Diencephalon (tissue), 1 donor: ENCODE results near the gene DZIP1. TPM values are rescaled to one million over a fixed set of nuclear protein-coding genes. Genes with fewer than 3 reads are reported as not detected.

Experiments
- total RNA-seq: library from RNA; depleted of rRNA; stranded (reverse); fragments of >200 nt; gene quantifications from one replicate; pipeline ENCODE4 v1.2.3, GENCODE V29; 2014

DZIP1 gene
- total RNA-seq: 84.0 TPM

GRCh38 chr13:95644601-95645052, at the start of gene DZIP1:
TSS of gene DZIP1 (minus strand) at chr13:95644706. CDS start at chr13:95642029, 2,677 bp downstream.

GRCh38 chr13:95676762-95677563, 32.5 kb upstream of the DZIP1 start, which contains the start of gene DNAJC3:
TSS of gene DNAJC3 (plus strand) at chr13:95677139. CDS start at chr13:95677256, 117 bp downstream.

GRCh38 chr13:95552539-95553441, 91.7 kb downstream of the DZIP1 start, which contains the start of gene CLDN10:
TSS of gene CLDN10 (plus strand) at chr13:95552720. CDS start at chr13:95552754, 34 bp downstream.

Other genes with a start within 250 kb of the DZIP1 start
- 17.1 TPM for gene CLDN10, start 92.0 kb downstream of the DZIP1 start, total RNA-seq
- 41.3 TPM for gene DNAJC3, start 32.4 kb upstream of the DZIP1 start, total RNA-seq